Vagina (tissue), 2 donors: ENCODE measurements around the gene ANKS1A.

Experiments used
- CTCF ChIP-seq, 3 experiments: fragments of 450-650 bp in 2 of 3; fragments of 200-600 bp in 1 of 3; sonication (generic) in 1 of 3; IDR thresholded peaks; one replicate each; pipeline ENCODE4 v1.5.1; 2017 to 2019; ENCODE audit warnings: antibody characterized with exemption in 3 of 3, mild to moderate bottlenecking in 2 of 3, moderate library complexity in 2 of 3
- POLR2A ChIP-seq, 2 donors: fragments of 450-650 bp; IDR thresholded peaks; one replicate each; pipeline ENCODE4 v1.6.1; 2017; ENCODE audit warnings: antibody characterized with exemption in 2 of 2, mild to moderate bottlenecking in 2 of 2, moderate library complexity in 2 of 2
- POLR2AphosphoS5 ChIP-seq, 2 donors: sonication (generic); formaldehyde crosslinking; IDR thresholded peaks; one replicate each; pipeline ENCODE4 v1.9.0; 2017; ENCODE audit warnings: antibody characterized with exemption in 2 of 2, mild to moderate bottlenecking in 2 of 2, low read depth in 1 of 2; ENCODE audit not compliant: insufficient read depth in 1 of 2

GRCh38 chr6:35081426-35081851 is 192.4 kb downstream of the ANKS1A start:
- no peak for TF ChIP-seq CTCF (IDR thresholded peaks at IDR 0.05)
- TF ChIP-seq POLR2A (IDR thresholded peaks at IDR 0.05): no peak
- TF ChIP-seq POLR2AphosphoS5 (IDR thresholded peaks at IDR 0.05; ENCODE audit: insufficient read depth in 1 of 2, low read depth in 1 of 2): peak in 1 of 2 donors; percentile 1
